ENCODE measurements around the gene SLC35G4. TPM values are rescaled to one million over a fixed set of nuclear protein-coding genes. Genes with fewer than 3 reads are reported as not detected.

Gene SLC35G4
- total and polyA plus RNA-seq, 2 of the 4 experiments (the other 2 are of a cell fraction): not detected

- no peaks in the 10 kb centered on the region for H3K9me1 ChIP-seq (ENCODE audit: insufficient read depth, low read length)
- no peaks in the 10 kb centered on the region for H4K20me1 ChIP-seq (ENCODE audit: insufficient read depth, low read length)
- intact Hi-C loops (cut with micrococcal nuclease): no loop called here
- no peak overlapping the region for H3K14ac ChIP-seq (replicated peaks; ENCODE audit: low read depth, low read length)
- no peak for DNase-seq
- dilution Hi-C loops (cut with HindIII; ENCODE audit: low sequenced_read_pairs, unreplicated experiment): no loop called here
- H4K91ac ChIP-seq (ENCODE audit: insufficient read depth, low read depth, low read length): no peak overlapping the region
- no peaks in the 10 kb centered on the region for H3K36me3 ChIP-seq (ENCODE audit: control insufficient read depth, insufficient read depth, low read length)
- H3K9ac ChIP-seq (ENCODE audit: low read depth, low read length): no peak overlapping the region
- no peak overlapping the region for H2BK15ac ChIP-seq (ENCODE audit: low read depth, low read length)
- no peak overlapping the region for H3K4me3 ChIP-seq (ENCODE audit: insufficient read depth, low read depth, low read length)
- whole genome bisulfite sequencing, 2 experiments (ENCODE audit: extremely low coverage in 2 of 2, insufficient read length in 1 of 2): no CpG with 5 or more reads among the region's 2 CpGs
- no peak overlapping the region for H3K4ac ChIP-seq (ENCODE audit: low read depth, low read length)
- no peak overlapping the region for H2BK5ac ChIP-seq (ENCODE audit: low read depth, low read length, poor library complexity, severe bottlenecking)
- no peaks in the 10 kb centered on the region for H3K79me1 ChIP-seq (ENCODE audit: low read depth in 1 of 2, low read length in 2 of 2)
- H3K27me3 ChIP-seq (ENCODE audit: control insufficient read depth, insufficient read depth, low read length): peaks cover 4% of the 10 kb centered on the region
- H2AK9ac ChIP-seq (replicated peaks; ENCODE audit: low read depth, low read length, poor library complexity): no peak overlapping the region
- in situ Hi-C loops (cut with MboI; ENCODE audit: low sequenced_read_pairs): no loop called here
- ATAC-seq (ENCODE audit: low read depth): no peak
- H4K5ac ChIP-seq (ENCODE audit: low read depth, low read length): no peak overlapping the region
- no peak overlapping the region for H2AK5ac ChIP-seq (ENCODE audit: low read depth, low read length)
- no peaks in the 10 kb centered on the region for H3K4me1 ChIP-seq (ENCODE audit: control insufficient read depth, insufficient read depth, low read length)
- H3K9me3 ChIP-seq (ENCODE audit: control insufficient read depth, insufficient read depth, low read length): no peaks in the 10 kb centered on the region
- H2BK120ac ChIP-seq (ENCODE audit: low read depth, low read length): no peak overlapping the region
- H4K8ac ChIP-seq (ENCODE audit: low read depth in 2 of 2, low read length in 2 of 2): no peak overlapping the region
- H3K27ac ChIP-seq (ENCODE audit: insufficient read depth, low read length): no peak overlapping the region
- ChIA-PET POLR2A (ENCODE audit: unreplicated experiment) (no interaction called here), CTCF (interaction anchor here (0.7 kb wide), 1 partner anchor 17 kb away, joined by 3 read pairs; no protein-coding TSS in a partner anchor)
- H3K56ac ChIP-seq (ENCODE audit: extremely low read depth, insufficient read depth, low read length): no peak overlapping the region
- H2BK20ac ChIP-seq (ENCODE audit: low read depth, low read length): no peak overlapping the region
- no peak overlapping the region for H2AFZ ChIP-seq (replicated peaks; ENCODE audit: low read length, poor library complexity)
- no peak overlapping the region for H3K23ac ChIP-seq (ENCODE audit: low read depth, low read length)
- no peak overlapping the region for H3K18ac ChIP-seq (ENCODE audit: low read depth, low read length)
- BruUV-seq (replicated peaks): no TSS peak
- no peak for TF ChIP-seq RAD21 (IDR thresholded peaks at IDR 0.05; ENCODE audit: low read length)
- no peak for TF ChIP-seq CEBPB (IDR thresholded peaks at IDR 0.05; ENCODE audit: low read depth, low read length)
- TF ChIP-seq SMC3 (IDR thresholded peaks at IDR 0.05; ENCODE audit: low read depth, low read length): no peak
- TF ChIP-seq NFE2L2 (IDR thresholded peaks at IDR 0.05; ENCODE audit: low read depth, low read length): no peak
- TF ChIP-seq MXI1 (IDR thresholded peaks at IDR 0.05; ENCODE audit: borderline replicate concordance, low read depth, low read length): no peak
- TF ChIP-seq USF2 (IDR thresholded peaks at IDR 0.05; ENCODE audit: low read depth, low read length): no peak
- TF ChIP-seq CHD1 (IDR thresholded peaks at IDR 0.05; ENCODE audit: low read depth, low read length): no peak
- TF ChIP-seq CTCF (conservative IDR thresholded peaks at IDR 0.05; ENCODE audit: low read depth, low read length): no peak
- no peak for TF ChIP-seq MAZ (IDR thresholded peaks at IDR 0.05; ENCODE audit: borderline replicate concordance, low read depth, low read length)
- no peak for TF ChIP-seq MAFK (IDR thresholded peaks at IDR 0.05; ENCODE audit: low read depth, low read length)
- no peak for TF ChIP-seq RCOR1 (IDR thresholded peaks at IDR 0.05; ENCODE audit: insufficient replicate concordance, low read length)
- no peak for TF ChIP-seq BHLHE40 (IDR thresholded peaks at IDR 0.05; ENCODE audit: low read depth, low read length)
- TF ChIP-seq, protein P1, sequence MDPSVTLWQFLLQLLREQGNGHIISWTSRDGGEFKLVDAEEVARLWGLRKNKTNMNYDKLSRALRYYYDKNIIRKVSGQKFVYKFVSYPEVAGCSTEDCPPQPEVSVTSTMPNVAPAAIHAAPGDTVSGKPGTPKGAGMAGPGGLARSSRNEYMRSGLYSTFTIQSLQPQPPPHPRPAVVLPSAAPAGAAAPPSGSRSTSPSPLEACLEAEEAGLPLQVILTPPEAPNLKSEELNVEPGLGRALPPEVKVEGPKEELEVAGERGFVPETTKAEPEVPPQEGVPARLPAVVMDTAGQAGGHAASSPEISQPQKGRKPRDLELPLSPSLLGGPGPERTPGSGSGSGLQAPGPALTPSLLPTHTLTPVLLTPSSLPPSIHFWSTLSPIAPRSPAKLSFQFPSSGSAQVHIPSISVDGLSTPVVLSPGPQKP (IDR thresholded peaks at IDR 0.05; ENCODE audit: borderline replicate concordance, low read depth, low read length): no peak
- TF ChIP-seq POLR2A (IDR thresholded peaks at IDR 0.05; ENCODE audit: low read depth, low read length): no peak
- TF ChIP-seq FOS (IDR thresholded peaks at IDR 0.05; ENCODE audit: low read depth, low read length): no peak
- TF ChIP-seq RFX5 (IDR thresholded peaks at IDR 0.05; ENCODE audit: low read depth, low read length): no peak
- H3K4me2 ChIP-seq (ENCODE audit: low read depth, low read length): no peak overlapping the region
These were observed 22.0 kb upstream of the SLC35G4 start for GRCh38 chr18:11587432-11587831.
